Activated CD4-positive, alpha-beta T cell treated with anti-CD3 and anti-CD28 coated beads for 24 hours (primary cell): Measurements from ENCODE around the gene TRAF3IP3.

ENCODE experiments used
- DNase-seq, 2 donors: peaks; one replicate each; pipeline ENCODE4 v3.0.0-alpha.2; 2020; ENCODE audit warnings: low read depth in 2 of 2

The TRAF3IP3 gene

GRCh38 chr1:209800984-209801834 is 45.4 kb downstream of the TRAF3IP3 start:
- DNase-seq: no peak

DNA sequence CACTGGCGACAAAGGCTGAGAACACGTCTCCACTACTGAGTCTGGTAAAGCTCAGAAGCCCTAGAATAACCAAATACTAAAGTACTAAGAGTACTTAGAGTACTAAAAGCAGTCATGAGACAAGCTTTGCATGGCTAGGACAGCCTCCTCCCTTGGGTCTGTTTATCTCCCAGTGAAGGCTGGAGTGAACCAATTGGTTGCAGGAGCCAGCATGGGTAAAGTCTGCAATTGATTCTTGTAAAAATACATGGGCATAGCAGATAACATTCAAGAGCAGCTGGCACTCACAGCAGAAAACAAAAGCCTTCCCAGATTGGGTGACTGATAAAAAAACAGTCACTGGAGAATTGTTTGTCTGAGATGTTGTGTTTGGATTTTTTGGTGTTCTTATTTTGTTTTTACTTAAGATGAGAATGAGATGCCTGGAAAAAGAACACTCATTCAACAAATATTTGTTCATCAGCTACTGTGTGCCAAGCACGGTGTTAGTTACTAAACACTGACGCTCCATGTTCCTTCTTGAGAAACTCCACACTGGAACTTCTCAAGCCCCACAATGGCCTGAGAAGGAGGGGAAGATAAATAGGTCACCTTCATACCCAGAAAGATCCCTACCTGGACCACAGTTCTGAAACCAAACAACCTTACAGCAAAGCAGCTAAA is 46.4 kb downstream of the TRAF3IP3 start:
- DNase-seq: no peak

- no peak for DNase-seq
Measured at GRCh38 chr1:209802780-209803152, 46.9 kb downstream of the TRAF3IP3 start.

- no peak for DNase-seq
Measured at GRCh38 chr1:209803568-209803967, 47.7 kb downstream of the TRAF3IP3 start.

GRCh38 chr1:209805341-209805781 is 49.5 kb downstream of the TRAF3IP3 start:
- DNase-seq: no peak

DNA sequence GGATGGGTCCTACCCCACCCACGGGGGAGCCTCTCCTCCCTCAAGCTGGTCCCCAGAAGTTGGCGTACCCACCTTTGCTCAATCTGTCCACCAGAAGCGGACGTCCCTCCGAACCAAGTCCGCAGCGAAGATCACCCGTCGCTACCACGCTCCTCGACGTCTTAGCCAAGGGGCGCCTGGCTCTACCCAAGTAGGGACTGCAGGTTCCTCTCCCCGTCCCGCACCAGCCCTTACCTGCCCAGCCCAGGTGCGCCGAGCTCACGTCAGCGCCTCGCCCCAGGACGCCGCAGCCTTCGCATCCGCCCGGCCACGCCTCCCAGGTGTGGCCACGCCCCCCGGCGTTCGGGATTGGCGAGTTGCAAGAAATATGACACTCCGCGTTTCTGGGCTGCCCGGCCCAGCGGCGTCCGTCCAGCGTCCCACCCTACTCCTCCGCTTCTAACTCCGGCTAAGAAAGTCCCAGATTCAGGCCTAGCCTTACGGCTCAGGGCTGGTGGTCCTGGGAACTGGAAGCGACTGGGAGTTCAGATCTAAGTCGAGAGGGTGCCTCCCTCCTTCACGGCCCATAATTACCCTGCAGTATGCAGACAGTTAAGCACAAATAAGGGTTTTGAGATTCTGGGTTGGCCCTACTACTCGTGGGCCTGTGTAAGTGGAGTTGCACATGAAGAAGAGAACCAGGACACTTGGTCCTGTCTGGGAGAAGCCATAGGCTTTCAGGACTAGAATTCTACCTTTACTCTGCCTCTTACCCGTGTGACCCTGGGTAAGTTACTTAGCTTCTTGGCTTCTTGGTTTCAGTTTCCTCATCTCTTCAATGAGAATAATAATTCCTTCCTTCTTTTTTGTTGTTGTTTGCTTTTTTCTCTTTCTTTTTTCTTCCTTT is 50.3 kb downstream of the TRAF3IP3 start, which contains the start of gene IRF6:
Gene IRF6 (minus strand): TSS at position 268 of the 886 bp plus-strand sequence. CDS start 4,729 bp downstream, outside the sequence.
- peak; percentile 41 to 49 for DNase-seq

DNA sequence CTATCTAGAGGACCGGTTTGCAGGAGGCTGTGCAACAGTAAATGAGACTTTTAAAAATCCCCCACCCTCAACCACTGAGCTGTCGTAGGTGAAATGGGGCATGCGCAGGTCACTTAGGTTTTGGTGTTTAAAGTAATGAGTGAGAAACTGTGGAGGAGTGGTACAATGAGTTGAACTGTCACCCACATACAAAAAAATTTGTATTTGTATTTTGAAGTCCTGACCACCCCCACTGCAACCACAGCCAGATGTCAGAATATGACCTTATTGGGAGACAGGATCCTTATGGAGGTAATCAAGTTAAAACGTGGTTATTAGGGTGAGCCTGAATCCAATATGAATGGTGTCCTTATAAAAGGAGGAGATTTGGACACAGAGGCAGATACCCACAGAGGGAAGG is 51.7 kb downstream of the TRAF3IP3 start:
- no peak for DNase-seq

DNA sequence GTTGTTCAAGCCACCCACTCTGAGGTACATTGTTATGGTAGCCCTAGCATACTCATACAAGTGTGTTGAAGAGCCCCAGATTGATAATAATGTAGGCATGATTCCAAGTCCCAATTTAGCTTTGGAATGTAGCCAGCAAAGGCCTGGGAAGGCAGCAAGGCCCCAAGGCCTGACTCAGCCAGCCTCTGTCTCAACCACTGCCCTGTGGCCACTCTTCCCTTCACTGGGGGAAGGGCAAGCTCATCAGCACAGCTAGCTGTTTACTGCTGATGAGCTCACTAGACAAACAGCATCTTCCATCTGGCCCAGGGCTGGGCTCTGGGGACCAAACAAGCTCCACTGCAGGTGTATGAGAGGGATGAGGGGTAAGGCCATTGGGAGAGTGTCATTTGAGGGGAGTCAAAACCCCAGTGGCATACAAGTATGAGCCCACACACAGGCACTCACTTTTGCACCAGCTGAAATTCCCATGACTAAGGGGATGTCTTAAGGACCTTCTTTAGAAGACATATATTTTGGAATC is 52.3 kb downstream of the TRAF3IP3 start:
- DNase-seq: no peak

DNA sequence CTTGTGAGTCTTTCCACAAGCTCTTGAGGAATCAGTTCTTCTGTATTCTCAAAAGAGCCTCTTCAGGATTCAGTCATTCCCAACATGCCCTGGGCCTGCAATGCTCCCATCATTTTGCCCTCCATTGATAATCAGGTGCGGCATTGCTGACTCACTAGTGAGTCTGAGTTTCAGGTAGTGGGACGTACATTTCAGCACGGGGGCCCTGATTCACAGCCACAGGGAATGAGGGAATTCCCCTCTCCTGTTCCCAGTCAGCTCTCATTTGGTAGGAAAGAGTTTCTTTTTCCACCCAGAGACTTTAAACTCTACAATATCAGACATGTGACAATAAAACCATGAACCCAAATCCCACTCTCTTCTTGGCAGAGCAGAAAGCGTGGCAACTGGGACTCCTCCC is 53.8 kb downstream of the TRAF3IP3 start:
- DNase-seq: no peak

DNA sequence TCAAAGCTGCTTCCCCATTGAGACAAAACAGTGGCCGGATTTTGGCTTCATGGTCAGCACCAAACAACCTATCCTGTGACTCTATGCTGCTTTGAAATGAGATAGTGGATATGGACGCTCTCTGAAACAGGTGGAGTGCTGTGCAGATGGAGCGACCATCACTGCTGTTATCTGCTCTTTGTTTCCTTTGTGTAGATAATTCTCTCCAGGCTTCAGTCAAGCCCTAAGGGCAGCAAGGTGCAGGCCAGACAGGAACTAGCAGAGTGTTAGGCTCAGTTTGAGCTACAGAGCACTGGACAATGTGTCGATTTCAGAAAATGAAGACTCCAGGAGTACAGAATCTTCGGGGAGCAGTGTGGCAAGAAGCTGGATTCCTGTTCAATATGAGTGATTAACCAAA is 54.9 kb downstream of the TRAF3IP3 start:
- no peak for DNase-seq

- no peak for DNase-seq
Measured at GRCh38 chr1:209813902-209814301, 58.0 kb downstream of the TRAF3IP3 start.

- DNase-seq: no peak
Measured at GRCh38 chr1:209815490-209815889, 59.6 kb downstream of the TRAF3IP3 start.

DNA sequence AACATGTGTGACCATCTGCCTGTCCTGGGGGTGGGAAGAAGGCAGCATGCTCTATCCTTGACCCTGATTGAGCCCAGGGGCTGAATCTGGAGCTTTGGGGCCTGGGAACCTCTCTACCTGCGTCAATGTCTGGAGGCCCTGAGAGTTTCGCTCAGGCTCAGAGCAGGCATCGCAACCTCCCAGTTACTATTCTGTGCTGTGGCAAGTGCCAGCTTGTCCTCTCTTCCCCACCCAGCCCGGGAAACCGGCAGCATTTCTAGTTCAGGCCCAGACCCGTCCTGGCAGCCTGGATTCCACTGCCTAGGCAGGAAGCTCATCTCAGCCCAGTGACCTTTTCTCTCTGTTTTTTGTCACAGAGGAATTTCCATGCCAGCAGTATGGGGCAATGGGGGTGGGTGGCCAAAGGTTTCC is 60.1 kb downstream of the TRAF3IP3 start:
- DNase-seq: no peak

GRCh38 chr1:209816923-209817322 is 61.1 kb downstream of the TRAF3IP3 start:
- DNase-seq: no peak

- DNase-seq: no peak
Measured at GRCh38 chr1:209817691-209818090, 61.8 kb downstream of the TRAF3IP3 start.

- no peak for DNase-seq
Measured at GRCh38 chr1:209819058-209819457, 63.2 kb downstream of the TRAF3IP3 start.

- DNase-seq: no peak
Measured at GRCh38 chr1:209820986-209821385, 65.1 kb downstream of the TRAF3IP3 start.

- DNase-seq: no peak
Measured at GRCh38 chr1:209822706-209823105, 66.9 kb downstream of the TRAF3IP3 start.

DNA sequence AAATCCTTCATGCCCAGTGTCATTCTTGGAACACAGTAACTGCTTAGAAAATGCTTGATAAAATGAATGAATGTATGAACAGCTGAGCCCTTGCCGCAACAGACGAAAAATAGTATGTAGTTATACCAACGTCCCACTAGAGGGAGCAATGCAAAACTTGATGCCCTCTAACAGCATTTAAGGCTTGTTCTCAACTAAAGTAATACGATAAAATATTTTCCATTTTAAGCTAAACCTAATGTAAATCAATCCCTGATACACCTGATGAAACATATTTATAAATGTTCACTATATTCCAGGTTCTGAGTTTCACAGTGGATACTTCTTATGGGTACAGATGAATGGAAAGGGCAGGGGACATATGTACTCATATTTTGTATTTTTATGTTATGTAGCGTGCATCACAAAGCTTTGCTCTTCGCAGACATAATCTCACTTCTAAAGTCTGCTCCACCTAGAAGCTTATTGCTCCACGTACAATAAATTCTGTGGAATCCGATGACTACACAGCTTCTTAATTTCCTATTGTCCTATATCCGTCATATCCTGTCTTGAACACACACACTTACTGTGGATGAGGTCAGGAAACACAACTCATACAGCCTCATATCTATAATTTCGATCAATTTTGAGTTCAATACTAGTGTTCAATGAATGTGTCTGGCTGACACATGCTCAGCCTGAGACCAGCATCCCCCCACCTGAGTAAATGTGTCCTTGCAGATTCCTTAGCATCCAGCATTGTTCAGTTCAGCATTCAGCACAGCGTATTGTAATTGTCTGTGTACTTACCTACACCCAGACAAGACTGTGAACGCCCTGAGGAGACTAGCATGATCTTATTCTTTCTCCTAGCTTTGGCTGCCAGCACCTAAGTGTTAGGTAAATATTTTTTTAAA is 67.5 kb downstream of the TRAF3IP3 start:
- no peak for DNase-seq

GRCh38 chr1:209825591-209826434 is 70.0 kb downstream of the TRAF3IP3 start:
- no peak for DNase-seq
